H1 (cell line): Measurements from ENCODE around the gene GYS2. TPM values are rescaled to one million over a fixed set of nuclear protein-coding genes. Genes with fewer than 3 reads are reported as not detected.

Source experiments
- CTCF ChIA-PET: fragments of 300-600 bp; sonication (Branson Sonifier 250); formaldehyde crosslinking; loops from one replicate; lab custom pipeline; 2021; ENCODE audit not compliant: partially characterized antibody; lab: Charles Lee
- POLR2A ChIA-PET: fragments of 300-600 bp; sonication (Branson Sonifier 250); formaldehyde crosslinking; loops from one replicate; lab custom pipeline; 2021; ENCODE audit warnings: inconsistent platforms; ENCODE audit not compliant: partially characterized antibody; lab: Charles Lee
- DNase-seq, 2 experiments: peaks; one replicate each; pipeline versions ENCODE4 v3.0.0 to v3.0.0-alpha.2; 2010 to 2022; ENCODE audit warnings: low spot score in 2 of 2, low read depth in 1 of 2, mixed read lengths in 1 of 2
- FAIRE-seq: peaks from 2 replicates; lab custom pipeline; 2011; peaks lifted over from hg19 to GRCh38; lab: Jason Lieb, UNC
- H2AFZ ChIP-seq: 2 replicates; pipeline ENCODE4 v1.8.1; 2012; ENCODE audit warnings: low read length, inconsistent platforms
- H2AK5ac ChIP-seq: 2 replicates; pipeline ENCODE4 v1.6.1; 2013; ENCODE audit warnings: low read depth, low read length
- H2BK120ac ChIP-seq: replicated peaks from 2 replicates; pipeline ENCODE3; 2013; ENCODE audit warnings: low read depth, low read length, inconsistent platforms
- H2BK12ac ChIP-seq: 2 replicates; pipeline ENCODE4 v1.6.1; 2013; ENCODE audit warnings: low read depth, low read length
- H2BK15ac ChIP-seq: 2 replicates; pipeline ENCODE4 v1.6.1; 2013; ENCODE audit warnings: low read length
- H2BK20ac ChIP-seq: 2 replicates; pipeline ENCODE4 v1.6.1; 2013; ENCODE audit warnings: low read length
- H2BK5ac ChIP-seq: 2 replicates; pipeline ENCODE4 v1.6.1; 2013; ENCODE audit warnings: low read depth, low read length
- H3K14ac ChIP-seq: 2 replicates; pipeline ENCODE4 v1.6.1; 2013; ENCODE audit warnings: inconsistent platforms; ENCODE audit not compliant: insufficient read length
- H3K18ac ChIP-seq: 2 replicates; pipeline ENCODE4 v1.6.1; 2013; ENCODE audit warnings: low read length; ENCODE audit errors: extremely low read depth
- H3K23ac ChIP-seq: 2 replicates; pipeline ENCODE4 v1.6.1; 2013; ENCODE audit warnings: inconsistent platforms; ENCODE audit not compliant: insufficient read length
- H3K23me2 ChIP-seq: 2 replicates; pipeline ENCODE4 v1.6.1; 2013; ENCODE audit warnings: low read depth, low read length
- H3K27ac ChIP-seq: 2 replicates; pipeline ENCODE4 v1.6.1; 2011; ENCODE audit warnings: low read depth, low read length, inconsistent platforms
- H3K27me3 ChIP-seq, 4 experiments: replicated peaks in 1 of 4; 1 replicate in 1 of 4; 2 replicates in 3 of 4; pipeline versions ENCODE4 v1.6.1 to v1.8.1; 2011 to 2013; ENCODE audit warnings: low read length in 3 of 4, mild to moderate bottlenecking in 3 of 4, inconsistent platforms in 2 of 4, mixed read lengths in 2 of 4, moderate library complexity in 1 of 4; ENCODE audit not compliant: control insufficient read depth in 3 of 4, insufficient read depth in 3 of 4; ENCODE audit errors: extremely low read depth in 1 of 4
- H3K36me3 ChIP-seq, 4 experiments: 2 replicates each; pipeline versions ENCODE4 v1.6.1 to v1.8.1; 2011 to 2013; ENCODE audit warnings: mild to moderate bottlenecking in 4 of 4, low read length in 3 of 4, moderate library complexity in 2 of 4, control low read depth in 1 of 4, inconsistent platforms in 1 of 4; ENCODE audit not compliant: insufficient read depth in 4 of 4, control insufficient read depth in 2 of 4
- H3K4ac ChIP-seq: replicated peaks from 2 replicates; pipeline ENCODE3; 2013; ENCODE audit warnings: low read length, low read depth, mixed read lengths, inconsistent platforms; ENCODE audit not compliant: insufficient read length
- H3K4me1 ChIP-seq, 4 experiments: replicated peaks in 1 of 4; 1 replicate in 1 of 4; 2 replicates in 3 of 4; pipeline versions ENCODE4 v1.6.1 to v1.8.1; 2011 to 2013; ENCODE audit warnings: low read length in 3 of 4, inconsistent platforms in 2 of 4, mixed read lengths in 1 of 4; ENCODE audit not compliant: insufficient read depth in 4 of 4, control insufficient read depth in 3 of 4
- H3K4me2 ChIP-seq, 2 experiments: 2 replicates each; pipeline versions ENCODE4 v1.6.1 to v1.8.1; 2011 to 2013; ENCODE audit warnings: low read depth in 2 of 2, low read length in 2 of 2, control low read depth in 1 of 2, inconsistent platforms in 1 of 2, mild to moderate bottlenecking in 1 of 2; ENCODE audit not compliant: insufficient read depth in 1 of 2
- H3K4me3 ChIP-seq, 4 experiments: fragments of 200-600, 300-600 bp in 1 of 4; sonication (generic), shearing (Covaris generic), sonication (Bioruptor Twin) in 1 of 4; 2 replicates each; pipeline versions ENCODE4 v1.5.1 to v1.8.1; 2011 to 2016; ENCODE audit warnings: low read length in 4 of 4, low read depth in 3 of 4, control low read depth in 2 of 4, inconsistent platforms in 2 of 4, mild to moderate bottlenecking in 2 of 4, mixed read lengths in 1 of 4, moderate library complexity in 1 of 4; ENCODE audit not compliant: insufficient read depth in 2 of 4; ENCODE audit errors: extremely low read depth in 1 of 4
- H3K56ac ChIP-seq: replicated peaks from 2 replicates; pipeline ENCODE3; 2013; ENCODE audit warnings: low read depth, mild to moderate bottlenecking, mixed read lengths, low read length, inconsistent platforms; ENCODE audit not compliant: insufficient read length
- H3K79me1 ChIP-seq: 2 replicates; pipeline ENCODE4 v1.6.1; 2013; ENCODE audit warnings: low read depth, low read length, control low read depth
- H3K79me2 ChIP-seq, 2 experiments: 2 replicates each; pipeline versions ENCODE4 v1.6.1 to v1.8.1; 2012 to 2013; ENCODE audit warnings: low read length in 2 of 2, mild to moderate bottlenecking in 2 of 2, inconsistent platforms in 1 of 2; ENCODE audit not compliant: insufficient read depth in 2 of 2, control insufficient read depth in 1 of 2
- H3K9ac ChIP-seq, 4 experiments: replicated peaks in 1 of 4; 1 replicate in 1 of 4; 2 replicates in 3 of 4; pipeline versions ENCODE4 v1.6.1 to v1.8.1; 2011 to 2013; ENCODE audit warnings: low read depth in 3 of 4, low read length in 3 of 4, control low read depth in 2 of 4, mild to moderate bottlenecking in 2 of 4, moderate library complexity in 2 of 4, inconsistent platforms in 1 of 4; ENCODE audit errors: extremely low read depth in 1 of 4
- H3K9me3 ChIP-seq, 2 experiments: 2 replicates each; pipeline versions ENCODE4 v1.6.1 to v1.8.1; 2012 to 2013; ENCODE audit warnings: mild to moderate bottlenecking in 2 of 2, moderate library complexity in 2 of 2, control low read depth in 1 of 2, inconsistent platforms in 1 of 2, low read depth in 1 of 2, low read length in 1 of 2, mixed read lengths in 1 of 2; ENCODE audit not compliant: insufficient read depth in 2 of 2
- H4K20me1 ChIP-seq, 2 experiments: replicated peaks in 1 of 2; 2 replicates each; pipeline versions ENCODE3 to v1.8.1; 2011 to 2013; ENCODE audit warnings: inconsistent platforms in 2 of 2, low read length in 2 of 2, mild to moderate bottlenecking in 1 of 2; ENCODE audit not compliant: insufficient read depth in 2 of 2, control insufficient read depth in 1 of 2
- H4K5ac ChIP-seq: 2 replicates; pipeline ENCODE4 v1.6.1; 2013; ENCODE audit warnings: low read length, low read depth, mixed read lengths, inconsistent platforms; ENCODE audit not compliant: insufficient read length
- H4K8ac ChIP-seq: 2 replicates; pipeline ENCODE4 v1.8.0; 2013; ENCODE audit warnings: mild to moderate bottlenecking, moderate library complexity, low read length, inconsistent platforms; ENCODE audit not compliant: insufficient read depth; ENCODE audit errors: extremely low read depth
- H4K91ac ChIP-seq: replicated peaks from 2 replicates; pipeline ENCODE3; 2013; ENCODE audit warnings: low read length, mixed read lengths, inconsistent platforms; ENCODE audit not compliant: insufficient read length
- CHD1 ChIP-seq: IDR thresholded peaks from 2 replicates; pipeline ENCODE4 v1.6.1; 2012; ENCODE audit warnings: low read depth, low read length, improper control_type of control experiment
- SP1 ChIP-seq: IDR thresholded peaks from 2 replicates; pipeline ENCODE4 v1.6.1; 2011; ENCODE audit warnings: low read depth, low read length
- polyA plus RNA-seq, 7 experiments: library from polyadenylated mRNA; depleted of rRNA in 3 of 7; stranded (reverse) in 5 of 7; unstranded in 2 of 7; fragments of >200 nt in 5 of 7; fragments of 200-250 nt in 2 of 7; gene quantifications; 1 replicate in 5 of 7; 2 replicates in 1 of 7; 4 replicates in 1 of 7; pipeline versions ENCODE4 v1.2.1 to v1.2.3, GENCODE V29; 2011 to 2013; ENCODE audit warnings: missing spikeins in 2 of 7, mixed read lengths in 2 of 7
- total RNA-seq: library from RNA; stranded (reverse); fragmentation: NEBNext Ultra II Directional; extraction: Animal tissue kit (Norgen Biotek cat#: 25700); gene quantifications from 2 replicates; pipeline ENCODE4 v1.2.1, GENCODE V29; 2021
- TF ChIP-seq, protein P1 (sequence below): IDR thresholded peaks from 2 replicates; pipeline ENCODE4 v1.6.1; 2011; ENCODE audit warnings: low read length, improper control_type of control experiment

GYS2 gene
- total and polyA plus RNA-seq, 2 of the 8 experiments (the other 6 are each of a cell fraction or from before 2014, with no cell fraction given): not detected

DNA sequence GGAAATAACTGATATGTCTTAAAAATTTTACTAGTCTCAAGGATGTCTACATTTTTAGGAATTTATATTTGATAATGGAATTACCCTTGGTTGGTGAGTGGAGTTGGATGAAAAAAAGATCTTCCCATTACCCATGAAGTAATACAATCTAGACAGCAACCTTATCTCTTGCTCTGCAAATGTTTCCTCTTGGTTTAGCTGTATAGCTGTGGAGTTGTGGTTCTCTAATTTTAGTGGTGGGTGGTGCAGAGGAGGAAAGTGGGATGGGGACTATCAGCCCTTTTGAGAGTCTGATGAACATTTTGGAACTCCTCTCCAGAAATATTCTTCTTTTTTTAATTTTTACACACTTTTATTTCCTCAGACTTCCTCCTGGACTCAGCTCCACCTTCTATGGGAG is 61.5 kb downstream of the GYS2 start:
- no peak overlapping the region for H2AK5ac ChIP-seq
- no peaks in the 10 kb centered on the region; the same call in 1 of the 2 replicates for H3K23me2 ChIP-seq
- H3K4me2 ChIP-seq: no peak overlapping the region
- H4K20me1 ChIP-seq: no peaks in the 10 kb centered on the region
- DNase-seq: no peak
- H2BK15ac ChIP-seq: no peak overlapping the region
- no peak overlapping the region for H2BK20ac ChIP-seq
- no peak overlapping the region for H2BK12ac ChIP-seq
- H2AFZ ChIP-seq: no peak overlapping the region
- no peaks in the 10 kb centered on the region for H3K27me3 ChIP-seq
- H3K14ac ChIP-seq: no peak overlapping the region
- no peak for FAIRE-seq
- H4K91ac ChIP-seq: no peak overlapping the region
- no peak overlapping the region for H2BK5ac ChIP-seq
- H3K36me3 ChIP-seq: no peaks in the 10 kb centered on the region
- TF ChIP-seq CHD1 (no peak), SP1 (no peak)
- TF ChIP-seq, protein P1, sequence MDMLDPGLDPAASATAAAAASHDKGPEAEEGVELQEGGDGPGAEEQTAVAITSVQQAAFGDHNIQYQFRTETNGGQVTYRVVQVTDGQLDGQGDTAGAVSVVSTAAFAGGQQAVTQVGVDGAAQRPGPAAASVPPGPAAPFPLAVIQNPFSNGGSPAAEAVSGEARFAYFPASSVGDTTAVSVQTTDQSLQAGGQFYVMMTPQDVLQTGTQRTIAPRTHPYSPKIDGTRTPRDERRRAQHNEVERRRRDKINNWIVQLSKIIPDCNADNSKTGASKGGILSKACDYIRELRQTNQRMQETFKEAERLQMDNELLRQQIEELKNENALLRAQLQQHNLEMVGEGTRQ: no peak
- H3K4ac ChIP-seq: no peak overlapping the region
- H3K79me1 ChIP-seq: no peaks in the 10 kb centered on the region; the same call in 1 of the 2 replicates
- no peaks in the 10 kb centered on the region for H3K79me2 ChIP-seq
- no peak overlapping the region for H2BK120ac ChIP-seq
- H4K8ac ChIP-seq: no peak overlapping the region
- ChIA-PET POLR2A (interaction anchor here (0.7 to 1.0 kb wide), 3 partner anchors 96 to 106 kb away, joined by 3 read pairs; no protein-coding TSS in a partner anchor), CTCF (interaction anchor here (1.1 to 2.2 kb wide), 2 partner anchors 9 to 230 kb away, joined by 3 to 7 read pairs; no protein-coding TSS in a partner anchor)
- no peak overlapping the region for H3K4me3 ChIP-seq
- H3K27ac ChIP-seq: no peak overlapping the region
- no peak overlapping the region for H3K23ac ChIP-seq
- no peaks in the 10 kb centered on the region for H3K4me1 ChIP-seq
- no peak overlapping the region for H3K18ac ChIP-seq
- no peak overlapping the region for H4K5ac ChIP-seq
- no peak overlapping the region for H3K56ac ChIP-seq
- no peaks in the 10 kb centered on the region for H3K9me3 ChIP-seq
- no peak overlapping the region for H3K9ac ChIP-seq
